Measurements from ENCODE around the gene ATP2B1.
"Not testable (repeated sequence)": the region's sequence is repeated elsewhere in the genome, so short reads cannot be mapped to it uniquely, and the experiment has no call there.

The ATP2B1 gene

GRCh38 chr12:89706986-89707702 is 1.5 kb downstream of the ATP2B1 start:
- H3K4me1 Mint-ChIP-seq: peaks cover 28% of the 10 kb centered on the region

GRCh38 chr12:89706551-89706950 is 2.1 kb downstream of the ATP2B1 start:
- H3K36me3 Mint-ChIP-seq: peaks cover 3% of the 10 kb centered on the region
- H3K27me3 Mint-ChIP-seq: no peaks in the 10 kb centered on the region
- H3K9me3 Mint-ChIP-seq: no peaks in the 10 kb centered on the region
- H3K4me1 Mint-ChIP-seq: peaks cover 28% of the 10 kb centered on the region
- H3K4me3 Mint-ChIP-seq: peak overlapping the region; percentile 90
- peak overlapping the region; percentile 96 for H3K27ac Mint-ChIP-seq
- DNase-seq (ENCODE audit: low spot score in 2 of 2) (no peak), ATAC-seq (ENCODE audit: low read depth) (no peak)

More at GRCh38 chr12:89706986-89707702, 1.5 kb downstream of the ATP2B1 start:
- Mint-ChIP-seq H3K4me3 (peak overlapping the region; percentile 90), H3K36me3 (peaks cover 3% of the 10 kb centered on the region), H3K27ac (peak overlapping the region; percentile 96), H3K9me3 (no peaks in the 10 kb centered on the region), H3K27me3 (no peaks in the 10 kb centered on the region)
- no peak for DNase-seq (ENCODE audit: low spot score in 2 of 2)
- ATAC-seq (ENCODE audit: low read depth): no peak

GRCh38 chr12:89704457-89704856 is 4.2 kb downstream of the ATP2B1 start:
- H3K27ac Mint-ChIP-seq: no peak overlapping the region
- no peaks in the 10 kb centered on the region for H3K9me3 Mint-ChIP-seq
- H3K27me3 Mint-ChIP-seq: no peaks in the 10 kb centered on the region
- ATAC-seq (ENCODE audit: low read depth) (no peak), DNase-seq (ENCODE audit: low spot score in 2 of 2) (no peak)
- peaks cover 6% of the 10 kb centered on the region for H3K36me3 Mint-ChIP-seq
- peak overlapping the region; percentile 62 for H3K4me3 Mint-ChIP-seq
- peaks cover 37% of the 10 kb centered on the region for H3K4me1 Mint-ChIP-seq

GRCh38 chr12:89703768-89704167 is 4.9 kb downstream of the ATP2B1 start:
- ATAC-seq (ENCODE audit: low read depth) (no peak), DNase-seq (ENCODE audit: low spot score in 2 of 2) (no peak)
- Mint-ChIP-seq H3K27me3 (no peaks in the 10 kb centered on the region), H3K36me3 (peaks cover 9% of the 10 kb centered on the region), H3K4me3 (peak overlapping the region; percentile 8), H3K4me1 (peaks cover 43% of the 10 kb centered on the region), H3K9me3 (no peaks in the 10 kb centered on the region), H3K27ac (peak overlapping the region; percentile 45)

- ATAC-seq (ENCODE audit: low read depth): no peak
- Mint-ChIP-seq H3K27ac (peak overlapping the region; percentile 14), H3K9me3 (no peaks in the 10 kb centered on the region), H3K36me3 (peaks cover 18% of the 10 kb centered on the region), H3K4me1 (peaks cover 55% of the 10 kb centered on the region), H3K4me3 (no peak overlapping the region), H3K27me3 (no peaks in the 10 kb centered on the region)
- no peak for DNase-seq (ENCODE audit: low spot score in 2 of 2)
Observed at GRCh38 chr12:89702503-89702902, 6.1 kb downstream of the ATP2B1 start.

- Mint-ChIP-seq H3K27me3 (no peaks in the 10 kb centered on the region), H3K9me3 (no peaks in the 10 kb centered on the region), H3K4me1 (peaks cover 60% of the 10 kb centered on the region), H3K36me3 (peaks cover 18% of the 10 kb centered on the region), H3K4me3 (no peak overlapping the region), H3K27ac (peak overlapping the region; percentile 11)
- ATAC-seq (ENCODE audit: low read depth) (no peak), DNase-seq (ENCODE audit: low spot score in 2 of 2) (no peak)
Observed at GRCh38 chr12:89701606-89702206, 6.9 kb downstream of the ATP2B1 start.

GRCh38 chr12:89700191-89700810 is 8.3 kb downstream of the ATP2B1 start:
- Mint-ChIP-seq H3K27ac (peak overlapping the region; percentile 14), H3K9me3 (no peaks in the 10 kb centered on the region), H3K4me3 (no peak overlapping the region), H3K27me3 (no peaks in the 10 kb centered on the region), H3K4me1 (peaks cover 55% of the 10 kb centered on the region), H3K36me3 (peaks cover 18% of the 10 kb centered on the region)
- no peak for DNase-seq (ENCODE audit: low spot score in 2 of 2)
- ATAC-seq (ENCODE audit: low read depth): no peak

GRCh38 chr12:89698607-89699006 is 10.0 kb downstream of the ATP2B1 start:
- DNase-seq (ENCODE audit: low spot score in 2 of 2): no peak
- peak overlapping the region; percentile 64 for H3K27ac Mint-ChIP-seq

GRCh38 chr12:89697728-89698127 is 10.9 kb downstream of the ATP2B1 start:
- H3K9me3 Mint-ChIP-seq; DNase-seq (ENCODE audit: low spot score in 2 of 2); H3K27me3 Mint-ChIP-seq: not testable (repeated sequence)
- ATAC-seq (ENCODE audit: low read depth): peak; percentile 7
- Mint-ChIP-seq H3K36me3 (peaks cover 15% of the 10 kb centered on the region), H3K27ac (peak overlapping the region; percentile 64), H3K4me3 (peak overlapping the region; percentile 15), H3K4me1 (peaks cover 59% of the 10 kb centered on the region)

More at GRCh38 chr12:89698607-89699006, 10.0 kb downstream of the ATP2B1 start:
- Mint-ChIP-seq H3K4me3 (peak overlapping the region; percentile 3), H3K9me3 (no peaks in the 10 kb centered on the region), H3K4me1 (peaks cover 58% of the 10 kb centered on the region), H3K36me3 (peaks cover 15% of the 10 kb centered on the region), H3K27me3 (no peaks in the 10 kb centered on the region)
- ATAC-seq (ENCODE audit: low read depth): no peak

- H3K27ac Mint-ChIP-seq: peak overlapping the region; percentile 64
- H3K4me3 Mint-ChIP-seq: peak overlapping the region; percentile 18
- H3K9me3 Mint-ChIP-seq: no peaks in the 10 kb centered on the region
- H3K36me3 Mint-ChIP-seq: peaks cover 15% of the 10 kb centered on the region
- ATAC-seq (ENCODE audit: low read depth): peak; percentile 36
- DNase-seq (ENCODE audit: low spot score in 2 of 2): no peak
- H3K27me3 Mint-ChIP-seq: no peaks in the 10 kb centered on the region
- peaks cover 59% of the 10 kb centered on the region for H3K4me1 Mint-ChIP-seq
Observed at GRCh38 chr12:89697296-89697695, 11.3 kb downstream of the ATP2B1 start.

- H3K36me3 Mint-ChIP-seq: peaks cover 15% of the 10 kb centered on the region
- H3K27ac Mint-ChIP-seq: peak overlapping the region; percentile 56
- H3K9me3 Mint-ChIP-seq: no peaks in the 10 kb centered on the region
- no peak for DNase-seq (ENCODE audit: low spot score in 2 of 2)
- ATAC-seq (ENCODE audit: low read depth): no peak
- no peaks in the 10 kb centered on the region for H3K27me3 Mint-ChIP-seq
- H3K4me1 Mint-ChIP-seq: peaks cover 60% of the 10 kb centered on the region
- H3K4me3 Mint-ChIP-seq: peak overlapping the region; percentile 15
Observed at GRCh38 chr12:89695830-89696229, 12.8 kb downstream of the ATP2B1 start.

GRCh38 chr12:89695100-89695499 is 13.5 kb downstream of the ATP2B1 start:
- no peaks in the 10 kb centered on the region for H3K27me3 Mint-ChIP-seq
- H3K27ac Mint-ChIP-seq: peak overlapping the region; percentile 60
- no peak overlapping the region for H3K4me3 Mint-ChIP-seq
- peaks cover 13% of the 10 kb centered on the region for H3K36me3 Mint-ChIP-seq
- peaks cover 62% of the 10 kb centered on the region for H3K4me1 Mint-ChIP-seq
- H3K9me3 Mint-ChIP-seq: no peaks in the 10 kb centered on the region
- DNase-seq (ENCODE audit: low spot score in 2 of 2): no peak
- no peak for ATAC-seq (ENCODE audit: low read depth)

GRCh38 chr12:89694542-89694941 is 14.1 kb downstream of the ATP2B1 start:
- Mint-ChIP-seq H3K36me3 (peaks cover 13% of the 10 kb centered on the region), H3K4me1 (peaks cover 61% of the 10 kb centered on the region), H3K27me3 (no peaks in the 10 kb centered on the region), H3K9me3 (no peaks in the 10 kb centered on the region), H3K4me3 (peak overlapping the region; percentile 7), H3K27ac (peak overlapping the region; percentile 60)
- ATAC-seq (ENCODE audit: low read depth) (no peak), DNase-seq (ENCODE audit: low spot score in 2 of 2) (no peak)

- peak overlapping the region; percentile 60 for H3K27ac Mint-ChIP-seq
- no peaks in the 10 kb centered on the region for H3K9me3 Mint-ChIP-seq
- no peak for ATAC-seq (ENCODE audit: low read depth)
- peaks cover 9% of the 10 kb centered on the region for H3K36me3 Mint-ChIP-seq
- H3K4me3 Mint-ChIP-seq: no peak overlapping the region
- no peak for DNase-seq (ENCODE audit: low spot score in 2 of 2)
- peaks cover 58% of the 10 kb centered on the region for H3K4me1 Mint-ChIP-seq
- H3K27me3 Mint-ChIP-seq: no peaks in the 10 kb centered on the region
Observed at GRCh38 chr12:89693639-89694202, 14.9 kb downstream of the ATP2B1 start.

All from memory B cell (primary cell).